C4-2B (cell line): ENCODE results near the gene PMAIP1.

Experiments
- CTCF ChIP-seq: fragments of 450-650 bp; conservative IDR thresholded peaks from 2 replicates; pipeline ENCODE4 v1.5.1; 2017; ENCODE audit warnings: mild to moderate bottlenecking
- ZFX ChIP-seq: fragments of 450-650 bp; IDR thresholded peaks from 2 replicates; pipeline ENCODE4 v1.6.1; 2017

DNA sequence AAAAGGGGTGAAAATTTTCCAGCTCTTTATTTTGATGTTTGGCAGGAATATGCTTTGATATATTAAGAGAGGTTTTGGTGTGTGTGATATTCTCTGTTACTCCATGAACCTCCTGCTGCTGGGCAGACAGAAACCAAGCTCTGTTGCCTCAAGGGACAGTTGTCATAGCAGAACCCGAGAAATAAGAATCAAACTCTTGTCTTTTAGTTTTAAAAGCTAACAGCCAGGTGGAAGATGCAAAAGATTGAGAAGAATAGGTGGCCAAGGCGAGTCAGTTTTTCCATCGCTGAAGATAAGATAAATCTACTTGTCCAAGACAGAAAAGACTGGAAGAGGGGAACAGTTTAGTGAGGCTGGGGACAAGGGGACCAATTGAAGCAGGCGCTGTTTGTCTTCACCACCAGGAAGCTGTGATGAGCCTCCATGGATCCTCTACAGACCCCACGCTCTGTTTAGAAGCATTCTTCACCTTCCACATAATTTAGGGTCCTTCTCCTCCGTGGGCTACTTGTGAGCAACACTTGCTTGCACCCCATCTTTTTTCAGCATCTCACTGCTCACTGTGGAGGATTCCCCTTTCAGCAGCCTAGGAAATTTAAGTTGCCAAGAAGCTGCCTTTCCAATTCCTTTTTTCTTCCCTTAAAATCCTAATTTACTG, 23.9 kb downstream of the PMAIP1 start:
- TF ChIP-seq CTCF (no peak), ZFX (no peak)
